ENCODE results near the gene POU6F2.

- TF ChIP-seq, protein P1, sequence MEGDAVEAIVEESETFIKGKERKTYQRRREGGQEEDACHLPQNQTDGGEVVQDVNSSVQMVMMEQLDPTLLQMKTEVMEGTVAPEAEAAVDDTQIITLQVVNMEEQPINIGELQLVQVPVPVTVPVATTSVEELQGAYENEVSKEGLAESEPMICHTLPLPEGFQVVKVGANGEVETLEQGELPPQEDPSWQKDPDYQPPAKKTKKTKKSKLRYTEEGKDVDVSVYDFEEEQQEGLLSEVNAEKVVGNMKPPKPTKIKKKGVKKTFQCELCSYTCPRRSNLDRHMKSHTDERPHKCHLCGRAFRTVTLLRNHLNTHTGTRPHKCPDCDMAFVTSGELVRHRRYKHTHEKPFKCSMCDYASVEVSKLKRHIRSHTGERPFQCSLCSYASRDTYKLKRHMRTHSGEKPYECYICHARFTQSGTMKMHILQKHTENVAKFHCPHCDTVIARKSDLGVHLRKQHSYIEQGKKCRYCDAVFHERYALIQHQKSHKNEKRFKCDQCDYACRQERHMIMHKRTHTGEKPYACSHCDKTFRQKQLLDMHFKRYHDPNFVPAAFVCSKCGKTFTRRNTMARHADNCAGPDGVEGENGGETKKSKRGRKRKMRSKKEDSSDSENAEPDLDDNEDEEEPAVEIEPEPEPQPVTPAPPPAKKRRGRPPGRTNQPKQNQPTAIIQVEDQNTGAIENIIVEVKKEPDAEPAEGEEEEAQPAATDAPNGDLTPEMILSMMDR (conservative IDR thresholded peaks at IDR 0.05; ENCODE audit: low read length) = no peak
- TF ChIP-seq EZH2phosphoT487 (IDR thresholded peaks at IDR 0.05; ENCODE audit: borderline replicate concordance) = no peak
These were observed 322.0 kb downstream of the POU6F2 start for GRCh38 chr7:39299695-39300094.

Data from Loucy (cell line).